ENCODE measurements around the gene SERP2. TPM values are rescaled to one million over a fixed set of nuclear protein-coding genes. Genes with fewer than 3 reads are reported as not detected.

The SERP2 gene
- total RNA-seq, 1 donor from 2014 or later: 22.3 TPM

DNA sequence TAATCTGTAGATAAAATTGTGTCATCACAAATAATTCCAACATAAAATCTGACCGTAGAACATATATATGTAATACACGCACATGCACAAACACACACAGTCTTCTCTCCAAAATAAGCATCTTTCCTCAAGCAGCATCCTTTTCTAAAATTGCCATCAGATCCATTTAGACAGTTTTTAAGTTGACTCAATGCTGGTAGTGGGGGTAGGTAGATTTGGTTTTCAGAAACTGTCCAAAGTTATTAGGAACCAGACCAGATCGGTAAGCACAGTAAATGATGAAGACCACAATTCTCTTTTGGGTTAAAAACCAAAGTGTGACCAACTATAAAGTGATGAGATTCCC lies 64.6 kb downstream of the SERP2 start:
- no peak for DNase-seq

DNA sequence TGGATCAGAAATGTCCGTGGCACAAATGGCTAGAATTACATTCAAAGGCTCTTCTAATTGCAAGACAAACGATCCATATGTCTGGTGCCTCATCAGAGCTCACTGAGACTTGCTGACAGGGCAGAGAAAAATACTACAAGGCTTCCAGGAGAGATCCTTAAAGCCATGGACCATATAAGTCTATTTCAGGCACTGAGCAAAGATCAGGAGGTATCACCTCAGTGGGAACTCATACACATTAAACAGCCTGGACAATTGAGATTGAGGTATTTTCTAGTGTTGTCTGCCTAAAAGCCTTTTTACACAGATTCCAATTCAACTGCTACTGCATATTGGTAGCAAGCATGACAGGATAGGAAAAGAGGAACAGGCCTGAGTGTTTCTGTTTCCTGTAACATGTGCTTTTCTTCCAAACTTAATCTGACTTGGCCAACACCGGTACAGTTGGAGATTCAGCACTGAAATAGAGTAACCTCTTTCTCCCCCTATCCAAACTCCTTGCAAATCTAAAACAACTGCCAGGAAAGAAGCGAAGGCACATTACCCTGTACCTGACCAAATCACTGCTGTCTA lies 65.9 kb downstream of the SERP2 start:
- TF ChIP-seq, protein P1, sequence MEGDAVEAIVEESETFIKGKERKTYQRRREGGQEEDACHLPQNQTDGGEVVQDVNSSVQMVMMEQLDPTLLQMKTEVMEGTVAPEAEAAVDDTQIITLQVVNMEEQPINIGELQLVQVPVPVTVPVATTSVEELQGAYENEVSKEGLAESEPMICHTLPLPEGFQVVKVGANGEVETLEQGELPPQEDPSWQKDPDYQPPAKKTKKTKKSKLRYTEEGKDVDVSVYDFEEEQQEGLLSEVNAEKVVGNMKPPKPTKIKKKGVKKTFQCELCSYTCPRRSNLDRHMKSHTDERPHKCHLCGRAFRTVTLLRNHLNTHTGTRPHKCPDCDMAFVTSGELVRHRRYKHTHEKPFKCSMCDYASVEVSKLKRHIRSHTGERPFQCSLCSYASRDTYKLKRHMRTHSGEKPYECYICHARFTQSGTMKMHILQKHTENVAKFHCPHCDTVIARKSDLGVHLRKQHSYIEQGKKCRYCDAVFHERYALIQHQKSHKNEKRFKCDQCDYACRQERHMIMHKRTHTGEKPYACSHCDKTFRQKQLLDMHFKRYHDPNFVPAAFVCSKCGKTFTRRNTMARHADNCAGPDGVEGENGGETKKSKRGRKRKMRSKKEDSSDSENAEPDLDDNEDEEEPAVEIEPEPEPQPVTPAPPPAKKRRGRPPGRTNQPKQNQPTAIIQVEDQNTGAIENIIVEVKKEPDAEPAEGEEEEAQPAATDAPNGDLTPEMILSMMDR (IDR thresholded peaks at IDR 0.05; ENCODE audit: partially characterized antibody, unreplicated experiment): no peak
- Mint-ChIP-seq H3K27ac (ENCODE audit: unreplicated experiment) (no peak overlapping the region), H3K9me3 (ENCODE audit: unreplicated experiment) (peaks cover 12% of the 10 kb centered on the region), H3K4me1 (ENCODE audit: low read depth, unreplicated experiment) (peaks cover 28% of the 10 kb centered on the region), H3K36me3 (ENCODE audit: unreplicated experiment) (no peaks in the 10 kb centered on the region), H3K4me3 (ENCODE audit: unreplicated experiment) (no peak overlapping the region), H3K27me3 (ENCODE audit: unreplicated experiment) (peaks cover 11% of the 10 kb centered on the region)
- no peak for DNase-seq

More for the DNA sequence above, 64.6 kb downstream of the SERP2 start:
- Mint-ChIP-seq H3K27me3 (ENCODE audit: unreplicated experiment) (peaks cover 11% of the 10 kb centered on the region), H3K4me1 (ENCODE audit: low read depth, unreplicated experiment) (peaks cover 39% of the 10 kb centered on the region), H3K36me3 (ENCODE audit: unreplicated experiment) (no peaks in the 10 kb centered on the region), H3K9me3 (ENCODE audit: unreplicated experiment) (peaks cover 12% of the 10 kb centered on the region), H3K4me3 (ENCODE audit: unreplicated experiment) (no peak overlapping the region), H3K27ac (ENCODE audit: unreplicated experiment) (no peak overlapping the region)
- TF ChIP-seq, protein P1 (IDR thresholded peaks at IDR 0.05; ENCODE audit: partially characterized antibody, unreplicated experiment): peak; percentile 29

DNA sequence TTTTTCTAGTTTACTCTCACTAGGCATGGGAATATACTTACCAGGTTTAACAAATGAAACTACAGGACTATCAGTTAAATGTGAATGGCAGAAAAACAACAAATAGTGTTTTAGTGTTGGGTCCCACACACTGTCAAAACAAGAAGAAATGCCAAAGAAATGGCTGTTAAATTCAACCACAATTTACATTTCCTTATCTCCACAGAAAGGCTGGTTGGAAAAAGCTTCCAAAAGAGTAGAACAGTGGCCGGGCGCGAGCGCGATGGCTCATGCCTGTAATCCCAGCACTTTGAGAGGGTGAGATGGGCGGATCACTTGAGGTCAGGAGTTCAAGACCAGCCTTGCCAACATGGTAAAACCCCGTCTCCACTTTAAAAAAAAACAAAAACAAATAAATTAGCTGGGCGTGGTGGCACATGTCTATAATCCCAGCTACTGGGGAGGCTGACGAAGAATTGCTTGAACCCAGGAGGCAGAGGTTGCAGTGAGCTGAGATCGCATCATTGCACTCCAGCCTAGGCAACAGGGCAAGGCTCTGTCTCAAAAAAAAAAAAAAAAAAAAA lies 66.5 kb downstream of the SERP2 start:
- TF ChIP-seq, protein P1 (IDR thresholded peaks at IDR 0.05; ENCODE audit: partially characterized antibody, unreplicated experiment): no peak
- H3K27ac Mint-ChIP-seq (ENCODE audit: unreplicated experiment): no peak overlapping the region
- no peaks in the 10 kb centered on the region for H3K36me3 Mint-ChIP-seq (ENCODE audit: unreplicated experiment)
- H3K27me3 Mint-ChIP-seq (ENCODE audit: unreplicated experiment): peaks cover 11% of the 10 kb centered on the region
- peaks cover 25% of the 10 kb centered on the region for H3K4me1 Mint-ChIP-seq (ENCODE audit: low read depth, unreplicated experiment)
- DNase-seq: no peak
- H3K9me3 Mint-ChIP-seq (ENCODE audit: unreplicated experiment): peaks cover 12% of the 10 kb centered on the region
- no peak overlapping the region for H3K4me3 Mint-ChIP-seq (ENCODE audit: unreplicated experiment)

Other genes with a start within 250 kb of the SERP2 start
- 111 TPM for gene TSC22D1, start 202.5 kb downstream of the SERP2 start, total RNA-seq (ENCODE audit: unreplicated experiment)